GM23338 (cell line): Measurements from ENCODE around the gene RPS6KC1. TPM values are rescaled to one million over a fixed set of nuclear protein-coding genes. Genes with fewer than 3 reads are reported as not detected.

ENCODE experiments used
- JUNB ChIP-seq: IDR thresholded peaks from one replicate; pipeline ENCODE4 v1.6.1; 2016; ENCODE audit warnings: antibody characterized with exemption; ENCODE audit not compliant: unreplicated experiment
- POLR2AphosphoS5 ChIP-seq: IDR thresholded peaks from 2 replicates; pipeline ENCODE4 v1.6.1; 2016; ENCODE audit warnings: antibody characterized with exemption, low read depth
- STAT1 ChIP-seq: IDR thresholded peaks from one replicate; pipeline ENCODE4 v1.6.1; 2016; ENCODE audit warnings: antibody characterized with exemption; ENCODE audit not compliant: unreplicated experiment
- polyA plus RNA-seq: library from polyadenylated mRNA; unstranded; fragments of >200 nt; fragmentation: Nextera tagmentation; extraction: Ambion mirVana; gene quantifications from 2 replicates; pipeline ENCODE4 v1.2.1, GENCODE V29; 2016
- total RNA-seq: library from RNA; depleted of rRNA; stranded (reverse); fragments of >200 nt; shearing (Covaris generic); gene quantifications from 2 replicates; pipeline ENCODE4 v1.2.3, GENCODE V29; 2014; rRNA removed
- TF ChIP-seq, protein P1 (sequence below): IDR thresholded peaks from 2 replicates; pipeline ENCODE4 v1.6.1; 2016; ENCODE audit warnings: antibody characterized with exemption
- TF ChIP-seq, protein P2 (sequence below): IDR thresholded peaks from one replicate; pipeline ENCODE4 v1.6.1; 2018; ENCODE audit warnings: antibody characterized with exemption; ENCODE audit not compliant: unreplicated experiment

Gene RPS6KC1
- total and polyA plus RNA-seq, 2 experiments from 2014 or later, result 7.9 to 24.9 TPM

DNA sequence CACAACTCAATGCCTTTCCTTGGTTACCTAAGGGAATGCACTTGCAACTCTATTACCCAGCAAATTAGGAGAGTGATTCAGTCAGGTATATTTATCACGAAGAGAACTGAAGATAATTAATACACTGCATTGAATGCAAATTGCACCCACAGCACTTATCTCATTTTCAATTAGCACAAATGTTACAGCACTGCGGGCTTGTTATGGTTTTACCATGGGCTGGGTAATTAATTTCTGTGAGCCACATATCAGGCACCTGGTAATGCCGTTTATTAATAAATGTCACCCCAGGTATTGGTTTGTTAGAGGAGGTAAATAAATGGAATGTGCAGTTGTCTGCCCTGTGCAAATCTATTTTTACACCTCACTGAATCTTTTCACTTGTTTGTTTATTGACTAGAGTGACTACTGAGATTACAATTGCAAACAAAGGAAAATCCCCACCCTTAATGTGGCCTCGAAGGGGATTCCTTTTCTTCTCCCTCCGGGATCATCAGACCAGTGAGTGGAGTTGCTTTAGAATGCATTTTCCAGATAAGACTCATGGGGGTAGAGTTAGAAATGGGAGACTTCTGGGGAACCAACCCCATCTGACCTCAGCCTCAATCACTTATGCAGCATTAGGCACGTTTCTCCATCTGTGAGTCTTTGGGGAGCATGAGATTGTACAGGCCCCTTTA is 269.3 kb downstream of the RPS6KC1 start (continued):
- TF ChIP-seq POLR2AphosphoS5 (no peak), JUNB (no peak), STAT1 (no peak)
- TF ChIP-seq, protein P1, sequence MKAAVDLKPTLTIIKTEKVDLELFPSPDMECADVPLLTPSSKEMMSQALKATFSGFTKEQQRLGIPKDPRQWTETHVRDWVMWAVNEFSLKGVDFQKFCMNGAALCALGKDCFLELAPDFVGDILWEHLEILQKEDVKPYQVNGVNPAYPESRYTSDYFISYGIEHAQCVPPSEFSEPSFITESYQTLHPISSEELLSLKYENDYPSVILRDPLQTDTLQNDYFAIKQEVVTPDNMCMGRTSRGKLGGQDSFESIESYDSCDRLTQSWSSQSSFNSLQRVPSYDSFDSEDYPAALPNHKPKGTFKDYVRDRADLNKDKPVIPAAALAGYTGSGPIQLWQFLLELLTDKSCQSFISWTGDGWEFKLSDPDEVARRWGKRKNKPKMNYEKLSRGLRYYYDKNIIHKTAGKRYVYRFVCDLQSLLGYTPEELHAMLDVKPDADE, result no peak
- TF ChIP-seq, protein P2, sequence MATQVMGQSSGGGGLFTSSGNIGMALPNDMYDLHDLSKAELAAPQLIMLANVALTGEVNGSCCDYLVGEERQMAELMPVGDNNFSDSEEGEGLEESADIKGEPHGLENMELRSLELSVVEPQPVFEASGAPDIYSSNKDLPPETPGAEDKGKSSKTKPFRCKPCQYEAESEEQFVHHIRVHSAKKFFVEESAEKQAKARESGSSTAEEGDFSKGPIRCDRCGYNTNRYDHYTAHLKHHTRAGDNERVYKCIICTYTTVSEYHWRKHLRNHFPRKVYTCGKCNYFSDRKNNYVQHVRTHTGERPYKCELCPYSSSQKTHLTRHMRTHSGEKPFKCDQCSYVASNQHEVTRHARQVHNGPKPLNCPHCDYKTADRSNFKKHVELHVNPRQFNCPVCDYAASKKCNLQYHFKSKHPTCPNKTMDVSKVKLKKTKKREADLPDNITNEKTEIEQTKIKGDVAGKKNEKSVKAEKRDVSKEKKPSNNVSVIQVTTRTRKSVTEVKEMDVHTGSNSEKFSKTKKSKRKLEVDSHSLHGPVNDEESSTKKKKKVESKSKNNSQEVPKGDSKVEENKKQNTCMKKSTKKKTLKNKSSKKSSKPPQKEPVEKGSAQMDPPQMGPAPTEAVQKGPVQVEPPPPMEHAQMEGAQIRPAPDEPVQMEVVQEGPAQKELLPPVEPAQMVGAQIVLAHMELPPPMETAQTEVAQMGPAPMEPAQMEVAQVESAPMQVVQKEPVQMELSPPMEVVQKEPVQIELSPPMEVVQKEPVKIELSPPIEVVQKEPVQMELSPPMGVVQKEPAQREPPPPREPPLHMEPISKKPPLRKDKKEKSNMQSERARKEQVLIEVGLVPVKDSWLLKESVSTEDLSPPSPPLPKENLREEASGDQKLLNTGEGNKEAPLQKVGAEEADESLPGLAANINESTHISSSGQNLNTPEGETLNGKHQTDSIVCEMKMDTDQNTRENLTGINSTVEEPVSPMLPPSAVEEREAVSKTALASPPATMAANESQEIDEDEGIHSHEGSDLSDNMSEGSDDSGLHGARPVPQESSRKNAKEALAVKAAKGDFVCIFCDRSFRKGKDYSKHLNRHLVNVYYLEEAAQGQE, result no peak

Other genes with a start within 250 kb of the RPS6KC1 start
- gene SPATA45, start 203.6 kb upstream of the RPS6KC1 start, total RNA-seq, result not detected in 2 replicates
- not detected in 2 replicates for gene SPATA45, start 203.6 kb upstream of the RPS6KC1 start, polyA plus RNA-seq
- 93.5 and 103 TPM in 2 replicates for gene FLVCR1, start 193.0 kb upstream of the RPS6KC1 start, total RNA-seq
- gene FLVCR1, start 193.0 kb upstream of the RPS6KC1 start, polyA plus RNA-seq, result 60.2 and 60.5 TPM in 2 replicates
- 305 and 381 TPM in 2 replicates for gene VASH2, start 100.7 kb upstream of the RPS6KC1 start, total RNA-seq
- 129 and 136 TPM in 2 replicates for gene VASH2, start 100.7 kb upstream of the RPS6KC1 start, polyA plus RNA-seq
- gene ANGEL2, start 35.4 kb upstream of the RPS6KC1 start, total RNA-seq, result 49.6 and 54.3 TPM in 2 replicates
- gene ANGEL2, start 35.4 kb upstream of the RPS6KC1 start, polyA plus RNA-seq, result 14.6 and 15.2 TPM in 2 replicates